GM19324 (cell line): ENCODE results near the gene COL24A1.
A peak's percentile ranks its signal among the peaks of the same experiment; 100 is the strongest.
"Not testable (repeated sequence)": the region's sequence is repeated elsewhere in the genome, so short reads cannot be mapped to it uniquely, and the experiment has no call there.

ENCODE experiments used
- ATAC-seq: cut with Tn5 transposase; IDR thresholded peaks from one replicate; pipeline ENCODE4 v1.9.1; 2021; ENCODE audit warnings: mild to moderate bottlenecking, moderate library complexity; ENCODE audit not compliant: unreplicated experiment, low FRiP score

Gene COL24A1

GRCh38 chr1:85830837-85831236 is 325.7 kb downstream of the COL24A1 start:
- ATAC-seq = no peak

- no peak for ATAC-seq
These were observed 332.3 kb downstream of the COL24A1 start for GRCh38 chr1:85824066-85824840.

GRCh38 chr1:85822696-85823095 is 333.9 kb downstream of the COL24A1 start:
- no peak for ATAC-seq

GRCh38 chr1:85818371-85818770 is 338.2 kb downstream of the COL24A1 start:
- ATAC-seq = no peak

- ATAC-seq = no peak
These were observed 340.0 kb downstream of the COL24A1 start for GRCh38 chr1:85816606-85817005.

- no peak for ATAC-seq
These were observed 340.7 kb downstream of the COL24A1 start for GRCh38 chr1:85815906-85816305.

DNA sequence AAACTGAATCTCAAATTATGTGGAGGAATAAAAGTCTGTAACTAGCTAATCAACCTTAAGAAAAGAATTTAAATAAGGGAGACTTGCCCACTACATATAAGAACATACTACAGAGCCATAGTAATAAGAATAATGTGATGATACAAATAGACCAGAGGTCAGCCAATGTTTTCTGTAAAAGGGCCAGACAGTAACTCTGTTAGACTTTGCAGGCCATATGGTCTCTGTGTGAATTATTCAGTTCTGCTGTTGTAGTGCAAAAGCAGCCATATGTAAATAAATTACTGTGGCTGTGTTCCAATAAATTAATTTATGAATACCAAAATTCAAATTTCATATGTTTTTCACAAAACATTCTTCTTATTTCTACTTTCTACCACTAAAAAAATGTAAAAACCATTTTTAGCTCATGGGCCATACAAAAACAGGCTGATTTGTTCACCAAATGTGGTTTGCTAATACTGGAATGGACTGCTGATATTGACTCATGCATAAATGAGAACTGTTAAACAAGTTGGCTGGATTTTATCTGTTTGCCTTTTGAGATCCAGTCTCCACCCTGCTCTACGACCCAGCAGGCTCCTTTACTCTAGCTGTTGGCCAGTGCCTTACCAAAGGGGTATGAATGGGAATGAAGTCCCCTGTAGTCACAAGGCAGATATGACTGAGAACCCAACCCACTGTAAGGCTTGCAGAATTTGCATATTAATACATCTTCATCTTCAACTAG is 350.2 kb downstream of the COL24A1 start:
- no peak for ATAC-seq

DNA sequence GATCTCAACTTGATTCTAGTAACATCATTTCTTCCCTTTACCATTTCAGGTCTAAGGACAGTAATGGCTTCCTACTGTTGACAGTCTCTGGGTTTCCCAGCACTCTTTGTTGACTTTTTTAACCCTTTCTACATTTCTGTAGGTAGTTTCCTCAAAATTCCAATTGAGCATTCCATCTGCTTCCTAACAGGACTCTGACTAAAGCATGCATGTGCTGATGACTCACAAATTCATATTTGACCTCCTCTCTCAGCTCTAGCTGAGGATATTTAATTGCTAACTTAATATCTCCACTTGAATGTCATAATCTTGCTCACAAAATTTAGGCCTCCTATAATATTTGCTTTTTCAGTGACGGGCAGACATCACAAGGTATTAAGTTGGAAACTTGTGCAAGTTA is 355.1 kb downstream of the COL24A1 start:
- no peak for ATAC-seq

DNA sequence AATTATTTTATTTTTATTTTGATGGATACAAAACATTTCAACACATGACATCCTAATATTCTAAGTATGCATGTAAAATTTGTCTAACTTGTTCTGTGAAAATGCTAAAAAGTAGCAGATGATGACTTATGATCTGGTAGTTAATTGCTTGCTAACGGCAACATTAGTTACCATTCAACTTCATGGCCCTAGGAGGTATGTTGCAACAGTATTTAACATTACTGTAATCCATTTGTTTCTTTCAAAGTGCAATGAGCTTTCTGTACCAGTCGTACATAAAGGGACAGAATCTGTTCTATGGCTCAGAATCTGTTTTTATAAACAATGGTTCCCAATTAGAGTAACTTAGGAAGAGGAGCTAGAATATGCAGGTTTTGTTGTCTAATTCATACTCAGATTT is 356.8 kb downstream of the COL24A1 start:
- no peak for ATAC-seq

DNA sequence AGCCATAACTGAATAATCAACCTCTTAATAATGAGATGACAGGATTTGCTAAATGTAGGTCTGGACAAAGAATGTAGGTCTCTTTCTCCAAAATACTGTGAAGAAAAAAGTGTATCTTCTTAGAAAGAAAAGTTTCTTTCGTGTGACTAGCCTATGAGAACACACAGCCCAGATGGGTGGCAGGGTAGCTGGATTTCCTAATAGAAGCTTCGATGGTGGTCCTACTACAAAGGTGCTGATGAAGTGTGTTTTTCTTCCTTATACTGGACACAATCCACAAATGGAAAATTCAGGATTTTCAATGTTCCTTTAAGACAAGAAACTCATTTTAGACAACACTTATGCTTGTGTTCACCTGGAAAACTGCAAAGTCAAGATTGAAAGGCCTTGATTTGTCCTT is 358.2 kb downstream of the COL24A1 start:
- ATAC-seq = no peak

DNA sequence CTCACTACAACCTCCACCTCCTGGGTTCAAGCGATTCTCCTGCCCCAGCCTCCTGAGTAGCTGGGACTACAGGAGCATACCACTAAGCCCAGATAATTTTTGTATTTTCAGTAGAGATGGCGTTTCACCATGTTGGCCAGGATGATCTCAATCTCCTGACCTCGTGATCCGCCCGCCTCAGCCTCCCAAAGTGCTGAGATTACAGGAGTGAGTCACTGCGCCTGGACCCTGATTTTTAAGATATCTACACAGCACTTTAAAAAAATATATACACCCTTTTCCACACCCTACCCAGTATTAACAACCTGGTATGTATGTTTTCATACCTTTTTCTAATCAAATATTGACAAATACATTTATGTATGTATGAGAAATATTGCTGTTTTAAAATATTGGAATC is 379.6 kb downstream of the COL24A1 start:
- not testable (repeated sequence) for ATAC-seq

DNA sequence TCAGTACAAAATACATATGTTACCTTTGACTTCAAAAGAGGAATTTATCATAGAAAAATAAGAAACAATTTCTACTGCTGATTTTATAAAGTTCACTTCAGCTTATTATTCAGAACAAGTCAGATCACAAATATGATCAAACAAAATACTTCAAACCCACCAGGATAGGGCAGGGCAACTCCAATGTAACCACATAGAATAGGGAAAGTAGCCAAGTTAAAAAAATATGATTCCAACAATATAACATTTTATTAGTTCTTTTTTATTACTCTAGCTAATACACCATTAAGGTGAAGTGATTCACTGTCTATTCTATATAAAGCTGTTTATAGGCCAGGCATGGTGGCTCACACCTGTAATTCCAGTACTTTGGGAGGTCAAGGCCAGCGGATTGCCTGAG is 393.8 kb downstream of the COL24A1 start:
- ATAC-seq = no peak

DNA sequence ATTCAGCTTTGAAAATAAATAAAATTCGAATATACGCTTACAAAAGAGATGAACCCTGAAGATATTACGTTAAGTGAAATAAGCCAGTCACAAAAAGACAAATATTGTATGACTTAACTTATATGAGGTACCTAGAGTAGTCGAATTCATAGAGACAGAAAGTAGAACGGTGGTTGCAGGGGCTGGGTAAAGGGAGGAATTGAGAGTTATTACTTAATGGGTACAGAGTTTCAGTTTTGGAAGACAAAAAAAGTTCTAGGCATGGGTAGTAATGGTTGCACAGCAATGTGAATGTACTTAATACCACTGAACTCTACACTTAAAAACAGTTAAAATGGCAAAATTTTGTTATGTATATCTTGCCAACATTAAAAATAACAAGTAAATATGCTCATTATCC is 399.7 kb downstream of the COL24A1 start:
- peak; percentile 86 for ATAC-seq

DNA sequence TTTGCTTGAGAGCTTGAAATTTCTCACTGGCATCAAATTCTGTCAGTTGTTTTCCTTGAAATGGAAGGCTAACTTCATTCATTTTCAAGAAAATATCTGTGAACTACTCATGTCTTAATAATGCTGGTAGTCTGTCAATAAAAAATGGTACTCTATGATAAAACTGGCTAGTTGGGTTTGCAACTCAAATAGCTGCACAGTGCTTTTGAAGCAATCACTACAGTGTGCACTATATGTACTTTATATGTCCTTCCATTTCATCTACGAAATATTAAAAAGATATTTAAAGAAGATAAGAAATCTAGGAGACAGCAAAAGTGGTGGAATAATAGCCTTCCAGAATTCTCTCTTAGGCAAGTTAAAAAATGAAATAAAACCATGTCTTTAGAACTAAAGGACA is 408.5 kb downstream of the COL24A1 start:
- no peak for ATAC-seq

DNA sequence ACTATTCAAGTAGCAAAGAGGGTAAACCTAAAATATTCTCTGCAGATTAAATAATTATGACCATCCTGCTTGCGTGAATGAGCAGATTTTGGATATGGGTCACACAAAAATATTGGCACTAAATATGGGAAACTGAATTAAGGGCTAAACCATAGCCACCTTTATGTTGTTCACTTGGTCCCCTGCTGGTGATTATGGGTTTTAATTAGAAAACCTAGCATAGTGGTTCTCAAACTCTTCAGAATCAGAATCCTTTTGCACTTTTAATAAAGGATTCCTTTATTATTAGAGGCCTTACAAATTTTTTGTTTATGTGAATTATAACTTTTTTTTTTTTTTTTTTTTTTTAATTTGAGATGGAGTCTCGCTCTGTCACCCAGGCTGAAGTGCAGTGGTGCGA is 409.8 kb downstream of the COL24A1 start:
- ATAC-seq = no peak

GRCh38 chr1:85743814-85744213 is 412.8 kb downstream of the COL24A1 start:
- no peak for ATAC-seq

GRCh38 chr1:85734931-85735330 is 421.6 kb downstream of the COL24A1 start:
- ATAC-seq = no peak

DNA sequence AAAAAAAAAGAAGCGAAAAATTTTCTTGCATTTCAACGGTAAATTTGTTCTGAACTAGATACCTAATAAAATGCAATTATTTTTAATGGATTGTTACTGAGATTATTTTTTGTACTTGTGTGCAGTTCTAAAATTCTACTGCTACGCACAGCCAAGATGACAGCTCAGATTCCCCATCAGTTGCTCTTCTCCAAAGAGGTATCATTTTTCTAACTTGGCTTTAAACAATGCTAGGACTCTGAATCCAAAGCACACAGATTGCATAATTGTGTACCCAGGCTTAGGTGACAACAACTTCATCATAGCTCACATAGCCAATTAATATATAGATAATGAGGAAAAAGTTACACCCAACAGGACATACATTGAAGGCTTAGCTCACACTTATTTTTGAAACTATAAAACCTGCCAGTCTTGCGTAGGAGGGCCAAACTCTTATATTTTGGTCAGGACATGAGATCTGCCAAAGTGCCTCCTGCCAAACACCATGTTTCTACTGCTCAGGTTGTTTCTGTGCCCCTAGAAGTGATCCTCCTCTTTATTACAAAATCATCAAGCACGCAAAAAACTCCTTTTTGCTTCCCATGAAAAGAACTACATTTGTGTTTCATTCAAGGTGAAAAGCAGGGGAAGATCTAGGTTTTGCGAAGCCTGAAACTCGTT is 437.8 kb downstream of the COL24A1 start:
- ATAC-seq = no peak

DNA sequence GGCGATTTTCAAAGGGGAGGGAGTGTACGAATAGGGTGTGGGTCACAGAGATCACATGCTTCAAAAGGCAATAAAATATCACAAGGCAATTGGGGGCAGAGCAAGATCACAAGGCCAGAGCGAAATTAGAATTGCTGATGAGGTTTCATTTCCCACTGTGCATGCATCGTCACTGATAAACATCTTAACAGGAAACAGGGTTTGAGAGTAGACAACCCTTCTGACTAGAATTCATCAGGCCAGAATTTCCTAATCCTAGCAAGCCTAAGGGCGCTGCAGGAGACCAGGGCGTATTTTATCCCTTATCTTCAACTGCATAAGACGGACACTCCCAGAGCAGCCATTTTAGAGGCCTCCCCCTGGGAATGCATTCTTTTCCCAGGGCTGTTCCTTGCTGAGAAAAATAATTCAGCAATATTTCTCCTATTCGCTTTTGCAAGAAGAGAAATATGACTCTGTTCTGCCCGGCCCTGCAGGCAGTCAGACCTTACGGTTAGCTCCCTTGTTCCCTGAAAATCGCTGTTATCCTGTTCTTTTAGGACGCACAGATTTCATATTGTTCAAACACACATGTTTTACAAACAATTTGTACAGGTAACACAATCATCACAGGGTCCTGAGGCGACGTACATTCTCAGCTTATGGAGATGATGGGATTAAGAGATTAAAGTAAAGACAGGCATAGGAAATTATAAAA is 442.0 kb downstream of the COL24A1 start:
- not testable (repeated sequence) for ATAC-seq

- ATAC-seq = no peak
These were observed 447.7 kb downstream of the COL24A1 start for GRCh38 chr1:85708829-85709227.
